ENCODE measurements around the gene ATP12A.

GRCh38 chr13:24681930-24682329 lies 1.7 kb downstream of the ATP12A start:
- TF ChIP-seq CTCF (IDR thresholded peaks at IDR 0.05) (no peak), POLR2A (IDR thresholded peaks at IDR 0.05) (no peak)

All from lower leg skin (tissue), 3 donors.